ENCODE measurements around the gene PDZRN4. TPM values are rescaled to one million over a fixed set of nuclear protein-coding genes. Genes with fewer than 3 reads are reported as not detected.

PDZRN4 gene
- total and polyA plus RNA-seq, 2 donors (not counting 3 experiments of a cell fraction or from before 2014, with no cell fraction given), result not detected

DNA sequence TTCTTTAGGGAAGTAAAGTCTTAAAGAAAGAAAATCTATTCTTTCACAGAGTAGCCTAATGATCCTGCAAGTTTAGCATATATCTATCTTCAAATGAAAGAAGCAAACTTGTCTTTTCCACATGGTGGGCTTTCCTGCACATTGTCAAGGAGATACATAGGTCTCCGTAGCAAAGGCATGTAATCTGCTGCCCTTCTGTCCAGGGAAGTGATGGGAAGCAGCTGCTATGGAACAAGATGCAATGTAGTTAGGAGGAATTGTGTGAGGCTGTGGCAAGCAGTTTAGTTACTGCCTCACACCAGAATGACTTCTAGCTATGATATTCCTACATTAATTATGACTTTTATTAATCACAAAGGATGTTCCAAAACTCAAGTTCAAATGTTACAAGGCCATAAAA, 174.4 kb downstream of the PDZRN4 start:
- BruUV-seq (replicated peaks), result no TSS peak
- Histone ChIP-seq H3K27ac (ENCODE audit: insufficient read depth, low read depth, low read length) (no peak overlapping the region), H3K9me3 (replicated peaks; ENCODE audit: control insufficient read depth, insufficient read depth, low read length) (no peaks in the 10 kb centered on the region), H4K20me1 (replicated peaks; ENCODE audit: control insufficient read depth, extremely low read depth, insufficient read depth, low read length) (no peaks in the 10 kb centered on the region), H3K79me2 (ENCODE audit: control insufficient read depth, insufficient read depth, low read length) (no peaks in the 10 kb centered on the region), H3K36me3 (ENCODE audit: control insufficient read depth in 2 of 2, extremely low read depth in 1 of 2, insufficient read depth in 2 of 2, low read length in 2 of 2) (no peaks in the 10 kb centered on the region), H3K9me1 (replicated peaks; ENCODE audit: control insufficient read depth, extremely low read depth, insufficient read depth, low read length) (no peaks in the 10 kb centered on the region), H3K4me3 (replicated peaks in 1 of 3; ENCODE audit: insufficient read depth in 1 of 3, low read depth in 1 of 3, low read length in 3 of 3) (no peak overlapping the region), H3K4me2 (ENCODE audit: insufficient read depth, low read length) (no peak overlapping the region), H3K4me1 (ENCODE audit: control insufficient read depth, extremely low read depth, insufficient read depth, low read length) (no peaks in the 10 kb centered on the region), H3K9ac (replicated peaks; ENCODE audit: extremely low read depth, insufficient read depth, low read length) (no peak overlapping the region), H3K27me3 (ENCODE audit: control insufficient read depth in 2 of 2, insufficient read depth in 2 of 2, low read length in 2 of 2) (no peaks in the 10 kb centered on the region), H2AFZ (ENCODE audit: low read depth, low read length) (no peak overlapping the region)
- CTCF ChIA-PET, result no interaction called here
- POLR2A ChIA-PET, result no interaction called here
- intact Hi-C loops (cut with micrococcal nuclease) (loop anchor here (10.0 kb wide), 1 partner anchor 662 kb away; no protein-coding TSS in a partner anchor), dilution Hi-C loops (cut with MboI; ENCODE audit: extremely low pct_ligation_motif_present, low sequenced_read_pairs) (no loop called here)
- FAIRE-seq (no peak), DNase-seq (ENCODE audit: low read depth, low spot score) (no peak)
- no peak for TF ChIP-seq POLR2AphosphoS5 (IDR thresholded peaks at IDR 0.05; ENCODE audit: insufficient read depth, low read depth, low read length)
- no peak for TF ChIP-seq POLR2A (IDR thresholded peaks at IDR 0.05; ENCODE audit: low read depth, low read length)
- TF ChIP-seq GATA2 (IDR thresholded peaks at IDR 0.05; ENCODE audit: insufficient read depth, insufficient read length, low read depth, low read length), result no peak
- TF ChIP-seq, protein P1, sequence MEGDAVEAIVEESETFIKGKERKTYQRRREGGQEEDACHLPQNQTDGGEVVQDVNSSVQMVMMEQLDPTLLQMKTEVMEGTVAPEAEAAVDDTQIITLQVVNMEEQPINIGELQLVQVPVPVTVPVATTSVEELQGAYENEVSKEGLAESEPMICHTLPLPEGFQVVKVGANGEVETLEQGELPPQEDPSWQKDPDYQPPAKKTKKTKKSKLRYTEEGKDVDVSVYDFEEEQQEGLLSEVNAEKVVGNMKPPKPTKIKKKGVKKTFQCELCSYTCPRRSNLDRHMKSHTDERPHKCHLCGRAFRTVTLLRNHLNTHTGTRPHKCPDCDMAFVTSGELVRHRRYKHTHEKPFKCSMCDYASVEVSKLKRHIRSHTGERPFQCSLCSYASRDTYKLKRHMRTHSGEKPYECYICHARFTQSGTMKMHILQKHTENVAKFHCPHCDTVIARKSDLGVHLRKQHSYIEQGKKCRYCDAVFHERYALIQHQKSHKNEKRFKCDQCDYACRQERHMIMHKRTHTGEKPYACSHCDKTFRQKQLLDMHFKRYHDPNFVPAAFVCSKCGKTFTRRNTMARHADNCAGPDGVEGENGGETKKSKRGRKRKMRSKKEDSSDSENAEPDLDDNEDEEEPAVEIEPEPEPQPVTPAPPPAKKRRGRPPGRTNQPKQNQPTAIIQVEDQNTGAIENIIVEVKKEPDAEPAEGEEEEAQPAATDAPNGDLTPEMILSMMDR (IDR thresholded peaks at IDR 0.05; ENCODE audit: extremely low read depth in 1 of 2, insufficient read depth in 1 of 2, low read depth in 1 of 2, low read length in 2 of 2), result no peak
- no peak for TF ChIP-seq MYC (IDR thresholded peaks at IDR 0.05; ENCODE audit: low read depth, low read length)
- TF ChIP-seq, protein P2, sequence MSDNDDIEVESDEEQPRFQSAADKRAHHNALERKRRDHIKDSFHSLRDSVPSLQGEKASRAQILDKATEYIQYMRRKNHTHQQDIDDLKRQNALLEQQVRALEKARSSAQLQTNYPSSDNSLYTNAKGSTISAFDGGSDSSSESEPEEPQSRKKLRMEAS (IDR thresholded peaks at IDR 0.05; ENCODE audit: insufficient read depth, insufficient read length), result no peak
- no peak for TF ChIP-seq EZH2 (IDR thresholded peaks at IDR 0.05; ENCODE audit: borderline replicate concordance, low read depth, low read length, severe bottlenecking)
- TF ChIP-seq FOS (IDR thresholded peaks at IDR 0.05; ENCODE audit: borderline replicate concordance, insufficient read depth, low read length), result no peak
- TF ChIP-seq JUN (IDR thresholded peaks at IDR 0.05; ENCODE audit: borderline replicate concordance, insufficient read depth, insufficient read length, low read depth), result no peak
